ENCODE results near the gene RAI2.
A peak's percentile ranks its signal among the peaks of the same experiment; 100 is the strongest.

RAI2 gene

DNA sequence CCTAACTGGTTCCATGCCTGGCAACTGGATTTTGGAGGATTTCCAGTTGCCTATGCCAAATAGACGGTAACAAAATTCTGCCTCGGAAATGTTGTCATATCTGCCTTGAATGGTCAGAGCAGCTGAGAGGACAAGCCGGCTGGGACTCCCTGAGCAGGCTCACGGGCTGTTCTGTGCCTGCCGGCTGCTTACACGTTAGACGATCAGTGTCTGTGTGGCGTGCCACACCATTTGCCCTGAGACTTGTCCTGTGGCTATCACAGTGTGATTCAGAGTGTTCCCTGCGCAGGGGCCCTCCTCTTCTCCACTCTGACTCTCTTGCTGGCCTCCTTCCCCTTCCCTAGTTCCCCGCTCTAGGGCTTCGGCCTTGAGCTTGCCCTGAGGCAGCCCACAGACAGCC, 42.4 kb downstream of the RAI2 start:
- in situ Hi-C loops (cut with HindIII; ENCODE audit: low pct_ligation_motif_present, low sequenced_read_pairs), result no loop called here
- Histone ChIP-seq H3K4me3 (ENCODE audit: low read depth, low read length) (no peak overlapping the region), H3K27me3 (replicated peaks) (no peaks in the 10 kb centered on the region), H3K27ac (no peak overlapping the region), H3K36me3 (replicated peaks) (no peaks in the 10 kb centered on the region)
- DNase-seq, result no peak
- TF ChIP-seq, protein P1, sequence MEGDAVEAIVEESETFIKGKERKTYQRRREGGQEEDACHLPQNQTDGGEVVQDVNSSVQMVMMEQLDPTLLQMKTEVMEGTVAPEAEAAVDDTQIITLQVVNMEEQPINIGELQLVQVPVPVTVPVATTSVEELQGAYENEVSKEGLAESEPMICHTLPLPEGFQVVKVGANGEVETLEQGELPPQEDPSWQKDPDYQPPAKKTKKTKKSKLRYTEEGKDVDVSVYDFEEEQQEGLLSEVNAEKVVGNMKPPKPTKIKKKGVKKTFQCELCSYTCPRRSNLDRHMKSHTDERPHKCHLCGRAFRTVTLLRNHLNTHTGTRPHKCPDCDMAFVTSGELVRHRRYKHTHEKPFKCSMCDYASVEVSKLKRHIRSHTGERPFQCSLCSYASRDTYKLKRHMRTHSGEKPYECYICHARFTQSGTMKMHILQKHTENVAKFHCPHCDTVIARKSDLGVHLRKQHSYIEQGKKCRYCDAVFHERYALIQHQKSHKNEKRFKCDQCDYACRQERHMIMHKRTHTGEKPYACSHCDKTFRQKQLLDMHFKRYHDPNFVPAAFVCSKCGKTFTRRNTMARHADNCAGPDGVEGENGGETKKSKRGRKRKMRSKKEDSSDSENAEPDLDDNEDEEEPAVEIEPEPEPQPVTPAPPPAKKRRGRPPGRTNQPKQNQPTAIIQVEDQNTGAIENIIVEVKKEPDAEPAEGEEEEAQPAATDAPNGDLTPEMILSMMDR (IDR thresholded peaks at IDR 0.05; ENCODE audit: low read depth, low read length, missing control alignments), result no peak

DNA sequence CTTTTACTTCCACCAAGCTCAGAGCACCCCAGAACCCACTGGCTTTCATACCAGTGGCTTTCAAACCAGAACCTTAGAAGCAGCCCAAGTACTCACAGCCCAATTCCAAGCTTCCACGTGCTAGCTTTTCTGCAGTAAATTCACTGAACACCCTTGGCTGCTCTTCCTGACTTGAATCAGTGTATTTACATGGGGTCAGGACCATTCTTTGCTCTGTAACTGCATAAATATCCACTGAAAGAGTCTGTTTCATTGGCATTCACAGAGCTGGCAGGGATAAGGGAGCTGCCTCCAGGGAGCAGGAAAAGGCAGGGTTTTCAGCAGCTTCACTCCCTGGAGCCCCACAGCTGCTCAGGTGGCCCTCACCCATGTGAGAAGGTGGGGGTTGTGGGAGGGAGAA, 43.8 kb downstream of the RAI2 start:
- TF ChIP-seq, protein P1 (IDR thresholded peaks at IDR 0.05; ENCODE audit: low read depth, low read length, missing control alignments), result no peak
- DNase-seq, result no peak
- no peak overlapping the region for H3K27ac ChIP-seq
- in situ Hi-C loops (cut with HindIII; ENCODE audit: low pct_ligation_motif_present, low sequenced_read_pairs), result no loop called here
- H3K4me3 ChIP-seq (ENCODE audit: low read depth, low read length), result no peak overlapping the region
- H3K36me3 ChIP-seq (replicated peaks), result no peaks in the 10 kb centered on the region
- no peaks in the 10 kb centered on the region for H3K27me3 ChIP-seq (replicated peaks)

DNA sequence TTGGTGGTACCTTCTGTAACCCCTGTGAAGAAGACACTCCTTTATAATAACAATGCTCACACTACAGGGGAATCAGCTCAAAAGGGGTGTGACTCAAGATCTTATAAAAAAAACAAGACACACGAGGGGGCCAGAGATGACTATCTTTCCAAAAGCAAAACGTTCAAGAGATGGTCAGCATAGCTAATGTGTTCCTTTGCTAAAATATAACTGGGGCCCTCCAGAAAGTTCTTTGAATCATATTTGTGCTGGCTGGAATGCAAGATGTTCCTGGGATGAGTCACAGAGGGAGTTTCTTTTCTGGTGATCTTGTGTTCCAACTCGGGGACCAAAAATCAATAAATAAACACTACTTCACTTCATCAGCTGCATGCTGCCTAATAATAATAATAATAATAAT, 46.5 kb downstream of the RAI2 start:
- H3K27me3 ChIP-seq (replicated peaks), result no peaks in the 10 kb centered on the region
- no peaks in the 10 kb centered on the region for H3K36me3 ChIP-seq (replicated peaks)
- DNase-seq, result peak; percentile 10
- no peak overlapping the region for H3K4me3 ChIP-seq (ENCODE audit: low read depth, low read length)
- TF ChIP-seq, protein P1 (IDR thresholded peaks at IDR 0.05; ENCODE audit: low read depth, low read length, missing control alignments), result no peak
- in situ Hi-C loops (cut with HindIII; ENCODE audit: low pct_ligation_motif_present, low sequenced_read_pairs), result no loop called here
- no peak overlapping the region for H3K27ac ChIP-seq

DNA sequence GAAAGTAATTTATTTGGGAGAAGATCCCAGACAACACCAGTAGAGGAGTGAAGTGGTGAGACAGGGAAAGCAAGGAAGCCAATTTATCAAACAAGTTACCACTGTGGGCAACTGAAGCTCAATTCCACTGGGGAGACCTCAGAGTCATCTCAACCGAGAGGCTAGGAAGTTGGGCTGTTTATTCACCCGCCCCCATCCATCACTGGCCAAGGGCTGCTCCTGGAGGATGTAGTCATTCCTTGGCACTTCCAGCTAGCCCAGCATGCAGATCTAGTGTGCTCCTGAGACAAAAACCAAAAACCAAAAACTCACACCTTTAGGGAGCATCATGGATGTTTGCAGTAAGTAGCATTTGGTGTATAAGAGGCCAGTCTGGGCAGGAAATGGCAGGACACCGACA, 47.0 kb downstream of the RAI2 start:
- no peak overlapping the region for H3K27ac ChIP-seq
- in situ Hi-C loops (cut with HindIII; ENCODE audit: low pct_ligation_motif_present, low sequenced_read_pairs), result no loop called here
- no peak for DNase-seq
- TF ChIP-seq, protein P1 (IDR thresholded peaks at IDR 0.05; ENCODE audit: low read depth, low read length, missing control alignments), result no peak
- no peaks in the 10 kb centered on the region for H3K36me3 ChIP-seq (replicated peaks)
- no peak overlapping the region for H3K4me3 ChIP-seq (ENCODE audit: low read depth, low read length)
- H3K27me3 ChIP-seq (replicated peaks), result no peaks in the 10 kb centered on the region

DNA sequence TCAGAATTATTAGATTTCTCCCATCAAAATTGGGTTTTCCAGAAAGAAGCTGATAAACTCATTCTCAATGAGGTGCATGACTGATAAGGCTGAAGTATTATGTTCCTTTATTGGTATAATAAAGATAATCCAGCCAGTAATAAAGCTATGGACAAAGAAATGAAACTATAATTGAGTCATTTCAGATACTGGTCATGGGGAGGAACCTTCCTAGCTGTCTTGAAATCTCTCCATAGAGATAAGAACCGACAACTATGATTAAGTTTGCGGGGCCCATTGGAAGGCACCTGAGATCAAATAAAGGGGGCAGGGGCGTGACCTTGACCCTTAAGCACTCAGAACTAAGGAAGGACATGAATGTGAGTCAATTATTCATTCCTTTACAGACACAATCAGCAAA, 47.8 kb downstream of the RAI2 start:
- Histone ChIP-seq H3K27me3 (replicated peaks) (no peaks in the 10 kb centered on the region), H3K4me3 (ENCODE audit: low read depth, low read length) (no peak overlapping the region), H3K27ac (no peak overlapping the region), H3K36me3 (replicated peaks) (no peaks in the 10 kb centered on the region)
- DNase-seq, result no peak
- in situ Hi-C loops (cut with HindIII; ENCODE audit: low pct_ligation_motif_present, low sequenced_read_pairs), result no loop called here
- TF ChIP-seq, protein P1 (IDR thresholded peaks at IDR 0.05; ENCODE audit: low read depth, low read length, missing control alignments), result no peak

DNA sequence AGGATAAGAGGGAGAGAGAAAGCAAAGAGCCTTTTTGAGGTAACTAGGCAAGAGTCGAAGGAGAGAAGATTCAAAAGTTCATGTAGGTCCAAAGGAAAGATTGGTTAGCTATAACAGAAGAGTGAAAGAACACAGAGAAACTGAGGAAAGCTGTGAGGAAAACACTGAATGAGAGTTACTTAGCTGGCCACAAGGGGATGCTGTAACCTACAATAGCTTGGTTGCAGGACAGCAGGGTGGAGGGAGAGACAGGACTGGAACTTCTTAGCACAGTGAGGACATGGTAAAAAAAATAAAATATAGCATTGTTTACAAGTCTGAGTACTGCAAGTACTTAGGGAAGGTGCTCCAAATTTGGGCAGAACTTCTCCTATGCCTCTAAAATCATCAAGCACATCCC, 48.3 kb downstream of the RAI2 start:
- in situ Hi-C loops (cut with HindIII; ENCODE audit: low pct_ligation_motif_present, low sequenced_read_pairs), result no loop called here
- no peak for DNase-seq
- Histone ChIP-seq H3K4me3 (ENCODE audit: low read depth, low read length) (no peak overlapping the region), H3K27ac (no peak overlapping the region), H3K27me3 (replicated peaks) (no peaks in the 10 kb centered on the region), H3K36me3 (replicated peaks) (no peaks in the 10 kb centered on the region)
- TF ChIP-seq, protein P1 (IDR thresholded peaks at IDR 0.05; ENCODE audit: low read depth, low read length, missing control alignments), result peak; percentile 58
